H1 (cell line): ENCODE results near the gene HEPACAM. TPM values are rescaled to one million over a fixed set of nuclear protein-coding genes. Genes with fewer than 3 reads are reported as not detected.

ENCODE experiments used
- CTCF ChIA-PET: fragments of 300-600 bp; sonication (Branson Sonifier 250); formaldehyde crosslinking; loops from one replicate; lab custom pipeline; 2021; ENCODE audit not compliant: partially characterized antibody; lab: Charles Lee
- POLR2A ChIA-PET: fragments of 300-600 bp; sonication (Branson Sonifier 250); formaldehyde crosslinking; loops from one replicate; lab custom pipeline; 2021; ENCODE audit warnings: inconsistent platforms; ENCODE audit not compliant: partially characterized antibody; lab: Charles Lee
- DNase-seq, 2 experiments: peaks; one replicate each; pipeline versions ENCODE4 v3.0.0 to v3.0.0-alpha.2; 2010 to 2022; ENCODE audit warnings: low spot score in 2 of 2, low read depth in 1 of 2, mixed read lengths in 1 of 2
- FAIRE-seq: peaks from 2 replicates; lab custom pipeline; 2011; peaks lifted over from hg19 to GRCh38; lab: Jason Lieb, UNC
- H2AFZ ChIP-seq: 2 replicates; pipeline ENCODE4 v1.8.1; 2012; ENCODE audit warnings: low read length, inconsistent platforms
- H2AK5ac ChIP-seq: 2 replicates; pipeline ENCODE4 v1.6.1; 2013; ENCODE audit warnings: low read depth, low read length
- H2BK120ac ChIP-seq: replicated peaks from 2 replicates; pipeline ENCODE3; 2013; ENCODE audit warnings: low read depth, low read length, inconsistent platforms
- H2BK12ac ChIP-seq: 2 replicates; pipeline ENCODE4 v1.6.1; 2013; ENCODE audit warnings: low read depth, low read length
- H2BK15ac ChIP-seq: 2 replicates; pipeline ENCODE4 v1.6.1; 2013; ENCODE audit warnings: low read length
- H2BK20ac ChIP-seq: 2 replicates; pipeline ENCODE4 v1.6.1; 2013; ENCODE audit warnings: low read length
- H2BK5ac ChIP-seq: 2 replicates; pipeline ENCODE4 v1.6.1; 2013; ENCODE audit warnings: low read depth, low read length
- H3K14ac ChIP-seq: 2 replicates; pipeline ENCODE4 v1.6.1; 2013; ENCODE audit warnings: inconsistent platforms; ENCODE audit not compliant: insufficient read length
- H3K18ac ChIP-seq: 2 replicates; pipeline ENCODE4 v1.6.1; 2013; ENCODE audit warnings: low read length; ENCODE audit errors: extremely low read depth
- H3K23ac ChIP-seq: 2 replicates; pipeline ENCODE4 v1.6.1; 2013; ENCODE audit warnings: inconsistent platforms; ENCODE audit not compliant: insufficient read length
- H3K23me2 ChIP-seq: 2 replicates; pipeline ENCODE4 v1.6.1; 2013; ENCODE audit warnings: low read depth, low read length
- H3K27ac ChIP-seq: 2 replicates; pipeline ENCODE4 v1.6.1; 2011; ENCODE audit warnings: low read depth, low read length, inconsistent platforms
- H3K27me3 ChIP-seq, 4 experiments: replicated peaks in 1 of 4; 1 replicate in 1 of 4; 2 replicates in 3 of 4; pipeline versions ENCODE4 v1.6.1 to v1.8.1; 2011 to 2013; ENCODE audit warnings: low read length in 3 of 4, mild to moderate bottlenecking in 3 of 4, inconsistent platforms in 2 of 4, mixed read lengths in 2 of 4, moderate library complexity in 1 of 4; ENCODE audit not compliant: control insufficient read depth in 3 of 4, insufficient read depth in 3 of 4; ENCODE audit errors: extremely low read depth in 1 of 4
- H3K36me3 ChIP-seq, 4 experiments: 2 replicates each; pipeline versions ENCODE4 v1.6.1 to v1.8.1; 2011 to 2013; ENCODE audit warnings: mild to moderate bottlenecking in 4 of 4, low read length in 3 of 4, moderate library complexity in 2 of 4, control low read depth in 1 of 4, inconsistent platforms in 1 of 4; ENCODE audit not compliant: insufficient read depth in 4 of 4, control insufficient read depth in 2 of 4
- H3K4ac ChIP-seq: replicated peaks from 2 replicates; pipeline ENCODE3; 2013; ENCODE audit warnings: low read length, low read depth, mixed read lengths, inconsistent platforms; ENCODE audit not compliant: insufficient read length
- H3K4me1 ChIP-seq, 4 experiments: replicated peaks in 1 of 4; 1 replicate in 1 of 4; 2 replicates in 3 of 4; pipeline versions ENCODE4 v1.6.1 to v1.8.1; 2011 to 2013; ENCODE audit warnings: low read length in 3 of 4, inconsistent platforms in 2 of 4, mixed read lengths in 1 of 4; ENCODE audit not compliant: insufficient read depth in 4 of 4, control insufficient read depth in 3 of 4
- H3K4me2 ChIP-seq, 2 experiments: 2 replicates each; pipeline versions ENCODE4 v1.6.1 to v1.8.1; 2011 to 2013; ENCODE audit warnings: low read depth in 2 of 2, low read length in 2 of 2, control low read depth in 1 of 2, inconsistent platforms in 1 of 2, mild to moderate bottlenecking in 1 of 2; ENCODE audit not compliant: insufficient read depth in 1 of 2
- H3K4me3 ChIP-seq, 4 experiments: fragments of 200-600, 300-600 bp in 1 of 4; sonication (generic), shearing (Covaris generic), sonication (Bioruptor Twin) in 1 of 4; 2 replicates each; pipeline versions ENCODE4 v1.5.1 to v1.8.1; 2011 to 2016; ENCODE audit warnings: low read length in 4 of 4, low read depth in 3 of 4, control low read depth in 2 of 4, inconsistent platforms in 2 of 4, mild to moderate bottlenecking in 2 of 4, mixed read lengths in 1 of 4, moderate library complexity in 1 of 4; ENCODE audit not compliant: insufficient read depth in 2 of 4; ENCODE audit errors: extremely low read depth in 1 of 4
- H3K56ac ChIP-seq: replicated peaks from 2 replicates; pipeline ENCODE3; 2013; ENCODE audit warnings: low read depth, mild to moderate bottlenecking, mixed read lengths, low read length, inconsistent platforms; ENCODE audit not compliant: insufficient read length
- H3K79me1 ChIP-seq: 2 replicates; pipeline ENCODE4 v1.6.1; 2013; ENCODE audit warnings: low read depth, low read length, control low read depth
- H3K79me2 ChIP-seq, 2 experiments: 2 replicates each; pipeline versions ENCODE4 v1.6.1 to v1.8.1; 2012 to 2013; ENCODE audit warnings: low read length in 2 of 2, mild to moderate bottlenecking in 2 of 2, inconsistent platforms in 1 of 2; ENCODE audit not compliant: insufficient read depth in 2 of 2, control insufficient read depth in 1 of 2
- H3K9ac ChIP-seq, 4 experiments: replicated peaks in 1 of 4; 1 replicate in 1 of 4; 2 replicates in 3 of 4; pipeline versions ENCODE4 v1.6.1 to v1.8.1; 2011 to 2013; ENCODE audit warnings: low read depth in 3 of 4, low read length in 3 of 4, control low read depth in 2 of 4, mild to moderate bottlenecking in 2 of 4, moderate library complexity in 2 of 4, inconsistent platforms in 1 of 4; ENCODE audit errors: extremely low read depth in 1 of 4
- H3K9me3 ChIP-seq, 2 experiments: 2 replicates each; pipeline versions ENCODE4 v1.6.1 to v1.8.1; 2012 to 2013; ENCODE audit warnings: mild to moderate bottlenecking in 2 of 2, moderate library complexity in 2 of 2, control low read depth in 1 of 2, inconsistent platforms in 1 of 2, low read depth in 1 of 2, low read length in 1 of 2, mixed read lengths in 1 of 2; ENCODE audit not compliant: insufficient read depth in 2 of 2
- H4K20me1 ChIP-seq, 2 experiments: replicated peaks in 1 of 2; 2 replicates each; pipeline versions ENCODE3 to v1.8.1; 2011 to 2013; ENCODE audit warnings: inconsistent platforms in 2 of 2, low read length in 2 of 2, mild to moderate bottlenecking in 1 of 2; ENCODE audit not compliant: insufficient read depth in 2 of 2, control insufficient read depth in 1 of 2
- H4K5ac ChIP-seq: 2 replicates; pipeline ENCODE4 v1.6.1; 2013; ENCODE audit warnings: low read length, low read depth, mixed read lengths, inconsistent platforms; ENCODE audit not compliant: insufficient read length
- H4K8ac ChIP-seq: 2 replicates; pipeline ENCODE4 v1.8.0; 2013; ENCODE audit warnings: mild to moderate bottlenecking, moderate library complexity, low read length, inconsistent platforms; ENCODE audit not compliant: insufficient read depth; ENCODE audit errors: extremely low read depth
- H4K91ac ChIP-seq: replicated peaks from 2 replicates; pipeline ENCODE3; 2013; ENCODE audit warnings: low read length, mixed read lengths, inconsistent platforms; ENCODE audit not compliant: insufficient read length
- KDM4A ChIP-seq: IDR thresholded peaks from one replicate; pipeline ENCODE4 v1.7.1; 2012; ENCODE audit warnings: low read depth, mild to moderate bottlenecking, moderate library complexity, low read length, inconsistent platforms; ENCODE audit not compliant: severe bottlenecking
- RAD21 ChIP-seq, 2 experiments: IDR thresholded peaks in 1 of 2; conservative IDR thresholded peaks in 1 of 2; 2 replicates each; pipeline ENCODE4 v1.6.1; 2011; ENCODE audit warnings: low read depth in 2 of 2, low read length in 2 of 2, improper control_type of control experiment in 1 of 2, inconsistent platforms in 1 of 2, mild to moderate bottlenecking in 1 of 2, moderate library complexity in 1 of 2
- WGBS, 2 experiments: shearing (Covaris generic) in 1 of 2; methylation state at CpG; one replicate each; pipeline versions ENCODE4 v1.1.6 to v1.1.7; 2013 to 2015; ENCODE audit warnings: low lambda C conversion rate in 2 of 2, mixed read lengths in 2 of 2, inconsistent platforms in 1 of 2, low coverage in 1 of 2, missing lambda C conversion rate in 1 of 2; ENCODE audit not compliant: insufficient replicate concordance in 2 of 2, insufficient coverage in 1 of 2, insufficient read length in 1 of 2; ENCODE audit errors: extremely low coverage in 1 of 2, missing lambda C conversion rate in 1 of 2; 5-methylcytosine and 5-hydroxymethylcytosine counted together
- polyA plus RNA-seq, 7 experiments: library from polyadenylated mRNA; depleted of rRNA in 3 of 7; stranded (reverse) in 5 of 7; unstranded in 2 of 7; fragments of >200 nt in 5 of 7; fragments of 200-250 nt in 2 of 7; gene quantifications; 1 replicate in 5 of 7; 2 replicates in 1 of 7; 4 replicates in 1 of 7; pipeline versions ENCODE4 v1.2.1 to v1.2.3, GENCODE V29; 2011 to 2013; ENCODE audit warnings: missing spikeins in 2 of 7, mixed read lengths in 2 of 7
- total RNA-seq: library from RNA; stranded (reverse); fragmentation: NEBNext Ultra II Directional; extraction: Animal tissue kit (Norgen Biotek cat#: 25700); gene quantifications from 2 replicates; pipeline ENCODE4 v1.2.1, GENCODE V29; 2021
- TF ChIP-seq, protein P1 (sequence below), 3 experiments: IDR thresholded peaks; 1 replicate in 2 of 3; 2 replicates in 1 of 3; pipeline versions ENCODE4 v1.5.1 to v1.6.1; 2011; ENCODE audit warnings: low read length in 3 of 3, mild to moderate bottlenecking in 3 of 3, inconsistent platforms in 2 of 3, low read depth in 1 of 3, moderate library complexity in 1 of 3; ENCODE audit not compliant: insufficient read depth in 1 of 3; ENCODE audit errors: control extremely low read depth in 1 of 3

The HEPACAM gene
- total and polyA plus RNA-seq, 2 of the 8 experiments (the other 6 are each of a cell fraction or from before 2014, with no cell fraction given) = not detected

DNA sequence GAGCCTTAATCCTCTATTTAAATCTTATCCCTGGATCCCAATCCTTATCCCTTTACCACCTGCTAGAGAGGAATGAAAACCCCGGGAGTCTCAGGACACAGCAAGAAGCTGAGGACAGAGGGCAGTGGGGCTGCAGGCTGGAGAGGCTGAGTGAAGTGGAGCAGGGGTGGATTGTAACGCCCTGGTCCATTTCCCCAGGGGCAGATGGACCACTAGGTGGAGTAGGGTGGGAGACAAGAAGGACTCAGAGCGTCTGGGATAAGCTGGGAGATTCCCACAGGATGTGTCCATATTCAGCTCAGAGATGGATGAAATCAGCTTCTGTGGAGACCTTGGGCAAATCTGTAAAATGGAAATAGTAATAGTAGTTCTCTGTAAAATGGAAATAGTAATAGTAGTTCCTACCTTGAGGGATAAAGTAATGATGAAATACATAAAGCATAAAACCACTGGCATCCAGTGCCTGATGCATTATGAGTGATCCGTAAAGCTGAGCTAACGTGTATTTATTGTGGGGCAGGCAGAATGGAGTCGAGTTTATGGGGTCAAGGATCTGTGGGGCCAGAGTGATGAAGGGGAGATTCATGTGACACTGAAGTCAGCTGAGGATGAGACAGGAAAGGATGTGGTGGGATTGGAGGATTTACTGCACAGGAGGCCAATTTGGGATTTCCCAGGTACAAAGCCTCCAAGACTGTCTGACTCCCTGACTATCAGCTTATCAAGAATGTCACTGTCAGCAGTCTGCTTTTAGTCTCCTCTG lies 36.3 kb downstream of the HEPACAM start:
- Histone ChIP-seq H4K20me1 (no peaks in the 10 kb centered on the region), H3K9ac (no peak overlapping the region), H2AFZ (no peak overlapping the region), H3K4ac (no peak overlapping the region), H4K8ac (no peak overlapping the region), H3K4me1 (peaks cover 0 to 2% (median 1%) of the 10 kb centered on the region in 4 experiments; a peak in 3 of 7 replicates), H3K9me3 (no peaks in the 10 kb centered on the region), H4K5ac (no peak overlapping the region), H3K79me1 (no peaks in the 10 kb centered on the region), H4K91ac (no peak overlapping the region), H3K18ac (no peak overlapping the region), H3K36me3 (no peaks in the 10 kb centered on the region), H2BK12ac (no peak overlapping the region), H3K79me2 (no peaks in the 10 kb centered on the region), H2AK5ac (no peak overlapping the region), H3K14ac (no peak overlapping the region), H3K27me3 (peaks cover 0 to 6% (median 0%) of the 10 kb centered on the region in 4 experiments; a peak in 3 of 7 replicates), H3K4me3 (no peak overlapping the region), H3K27ac (no peak overlapping the region), H3K23me2 (no peaks in the 10 kb centered on the region), H3K23ac (no peak overlapping the region), H2BK15ac (no peak overlapping the region), H2BK20ac (no peak overlapping the region), H2BK5ac (no peak overlapping the region), H2BK120ac (no peak overlapping the region), H3K56ac (no peak overlapping the region), H3K4me2 (no peak overlapping the region)
- CTCF ChIA-PET = interaction anchor here (0.6 to 4.1 kb wide), 18 partner anchors 9 to 243 kb away, joined by 3 to 13 read pairs (median 5); partner anchors contain the start of gene HEPACAM
- no peak for TF ChIP-seq KDM4A
- TF ChIP-seq, protein P1, sequence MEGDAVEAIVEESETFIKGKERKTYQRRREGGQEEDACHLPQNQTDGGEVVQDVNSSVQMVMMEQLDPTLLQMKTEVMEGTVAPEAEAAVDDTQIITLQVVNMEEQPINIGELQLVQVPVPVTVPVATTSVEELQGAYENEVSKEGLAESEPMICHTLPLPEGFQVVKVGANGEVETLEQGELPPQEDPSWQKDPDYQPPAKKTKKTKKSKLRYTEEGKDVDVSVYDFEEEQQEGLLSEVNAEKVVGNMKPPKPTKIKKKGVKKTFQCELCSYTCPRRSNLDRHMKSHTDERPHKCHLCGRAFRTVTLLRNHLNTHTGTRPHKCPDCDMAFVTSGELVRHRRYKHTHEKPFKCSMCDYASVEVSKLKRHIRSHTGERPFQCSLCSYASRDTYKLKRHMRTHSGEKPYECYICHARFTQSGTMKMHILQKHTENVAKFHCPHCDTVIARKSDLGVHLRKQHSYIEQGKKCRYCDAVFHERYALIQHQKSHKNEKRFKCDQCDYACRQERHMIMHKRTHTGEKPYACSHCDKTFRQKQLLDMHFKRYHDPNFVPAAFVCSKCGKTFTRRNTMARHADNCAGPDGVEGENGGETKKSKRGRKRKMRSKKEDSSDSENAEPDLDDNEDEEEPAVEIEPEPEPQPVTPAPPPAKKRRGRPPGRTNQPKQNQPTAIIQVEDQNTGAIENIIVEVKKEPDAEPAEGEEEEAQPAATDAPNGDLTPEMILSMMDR (IDR thresholded peaks at IDR 0.05; ENCODE audit: control extremely low read depth in 1 of 3, insufficient read depth in 1 of 3, low read depth in 1 of 3, low read length in 3 of 3) = peak in 2 of 3 experiments; percentile 23 to 38; a peak in 2 of 4 replicates
- TF ChIP-seq RAD21 (IDR thresholded peaks at IDR 0.05 in 1 of 2, conservative IDR thresholded peaks at IDR 0.05 in 1 of 2; ENCODE audit: low read depth in 2 of 2, low read length in 2 of 2) = peak; percentile 2 to 7; a peak in 2 of 4 replicates
- peak in 1 of 2 experiments; percentile 41 for DNase-seq
- WGBS, 2 experiments = 76% methylated on average over 6 of the region's 6 CpGs; no CpG with 5 or more reads in 1 of the 2 experiments
- POLR2A ChIA-PET = interaction anchor here (1.7 kb wide), 1 partner anchor 11 kb away, joined by 5 read pairs; no protein-coding TSS in a partner anchor
- no peak for FAIRE-seq
